ENCODE data around the gene COMMD7. TPM values are rescaled to one million over a fixed set of nuclear protein-coding genes. Genes with fewer than 3 reads are reported as not detected.

The COMMD7 gene
- polyA plus RNA-seq, 3 donors, result 46.2 to 133 (median 120) TPM

- no peak for TF ChIP-seq CTCF (IDR thresholded peaks at IDR 0.05)
- H3K4me1 ChIP-seq (ENCODE audit: control insufficient read depth in 1 of 2, insufficient read depth in 2 of 2, low read length in 2 of 2), result no peaks in the 10 kb centered on the region
- no peaks in the 10 kb centered on the region for H4K20me1 ChIP-seq (ENCODE audit: insufficient read depth, low read length)
- H3K27ac ChIP-seq (ENCODE audit: low read depth in 1 of 2, low read length in 2 of 2), result no peak overlapping the region
- Mint-ChIP-seq H3K4me3 (no peak overlapping the region), H3K27me3 (ENCODE audit: low read depth in 3 of 3) (peaks cover 0 to 4% (median 0%) of the 10 kb centered on the region in 3 donors), H3K36me3 (peaks cover under 1 to 4% of the 10 kb centered on the region in 2 donors), H3K4me1 (peaks cover 4% of the 10 kb centered on the region), H3K9me3 (no peaks in the 10 kb centered on the region), H3K27ac (no peak overlapping the region)
- no peaks in the 10 kb centered on the region for H3K79me2 ChIP-seq (ENCODE audit: insufficient read depth, low read length)
- H3K27me3 ChIP-seq (ENCODE audit: control insufficient read depth in 2 of 2, insufficient read depth in 2 of 2, low read length in 2 of 2), result no peaks in the 10 kb centered on the region
- intact Hi-C loops (cut with micrococcal nuclease), result no loop called here
- H3K9me3 ChIP-seq (replicated peaks in 1 of 2; ENCODE audit: control insufficient read depth in 1 of 2, insufficient read depth in 1 of 2, low read length in 2 of 2), result no peaks in the 10 kb centered on the region
- no peak overlapping the region for H3K9ac ChIP-seq (ENCODE audit: insufficient read depth, low read length, poor library complexity, severe bottlenecking)
- no peak overlapping the region for H3K4me3 ChIP-seq (replicated peaks in 1 of 3; ENCODE audit: low read depth in 2 of 3, low read length in 3 of 3)
- no peak overlapping the region for H3K4me2 ChIP-seq (replicated peaks; ENCODE audit: extremely low read depth, low read length, poor library complexity, severe bottlenecking)
- H3K36me3 ChIP-seq (replicated peaks in 1 of 2; ENCODE audit: control insufficient read depth in 1 of 2, insufficient read depth in 2 of 2, low read length in 2 of 2), result no peaks in the 10 kb centered on the region
- WGBS (ENCODE audit: insufficient coverage), result 97% methylated on average over 14 of the region's 16 CpGs
- no peak for DNase-seq
- H2AFZ ChIP-seq (ENCODE audit: insufficient read depth, low read depth, low read length, poor library complexity, severe bottlenecking), result no peak overlapping the region
Measured at GRCh38 chr20:32786059-32786760, 42.9 kb upstream of the COMMD7 start.

DNA sequence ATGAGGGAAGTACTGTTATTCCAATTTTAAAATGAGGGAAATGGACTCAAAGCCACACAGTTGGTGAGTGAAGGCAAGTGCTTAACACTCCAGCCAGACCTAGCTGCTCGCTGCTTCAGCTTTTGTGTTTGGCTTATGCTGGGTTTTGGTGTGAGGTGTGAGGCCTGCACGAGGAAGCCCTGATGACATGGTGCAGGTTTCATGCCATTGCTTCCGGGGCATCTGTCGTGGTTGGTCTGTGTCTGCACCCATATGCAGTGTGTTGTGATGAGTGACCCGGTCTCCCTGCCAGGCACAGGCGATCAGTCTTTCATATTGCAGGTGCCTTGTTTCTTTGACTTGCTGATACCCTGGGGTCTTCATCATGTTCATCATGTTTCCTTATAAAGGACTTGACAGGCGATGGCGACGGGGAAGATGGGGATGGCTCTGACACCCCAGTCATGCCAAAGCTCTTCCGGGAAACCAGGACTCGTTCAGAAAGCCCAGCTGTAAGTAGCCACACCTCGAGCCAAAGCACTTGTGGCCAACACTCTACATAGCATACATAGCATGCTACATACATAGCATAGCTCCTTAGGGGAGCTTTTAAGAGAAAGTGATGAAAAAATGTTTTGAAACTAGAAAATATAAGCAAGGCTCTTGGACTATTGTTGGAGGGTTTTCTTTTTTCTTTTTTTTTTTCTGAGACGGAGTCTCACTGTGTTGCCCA, 41.3 kb upstream of the COMMD7 start:
- intact Hi-C loops (cut with micrococcal nuclease), result no loop called here
- Histone ChIP-seq H3K79me2 (ENCODE audit: insufficient read depth, low read length) (no peaks in the 10 kb centered on the region), H3K9ac (ENCODE audit: insufficient read depth, low read length, poor library complexity, severe bottlenecking) (no peak overlapping the region), H3K9me3 (replicated peaks in 1 of 2; ENCODE audit: control insufficient read depth in 1 of 2, insufficient read depth in 1 of 2, low read length in 2 of 2) (no peaks in the 10 kb centered on the region), H3K27me3 (ENCODE audit: control insufficient read depth in 2 of 2, insufficient read depth in 2 of 2, low read length in 2 of 2) (no peaks in the 10 kb centered on the region), H3K27ac (ENCODE audit: low read depth in 1 of 2, low read length in 2 of 2) (no peak overlapping the region), H3K36me3 (replicated peaks in 1 of 2; ENCODE audit: control insufficient read depth in 1 of 2, insufficient read depth in 2 of 2, low read length in 2 of 2) (no peaks in the 10 kb centered on the region), H3K4me3 (replicated peaks in 1 of 3; ENCODE audit: low read depth in 2 of 3, low read length in 3 of 3) (no peak overlapping the region), H3K4me1 (ENCODE audit: control insufficient read depth in 1 of 2, insufficient read depth in 2 of 2, low read length in 2 of 2) (no peaks in the 10 kb centered on the region), H3K4me2 (replicated peaks; ENCODE audit: extremely low read depth, low read length, poor library complexity, severe bottlenecking) (no peak overlapping the region), H4K20me1 (ENCODE audit: insufficient read depth, low read length) (no peaks in the 10 kb centered on the region), H2AFZ (ENCODE audit: insufficient read depth, low read depth, low read length, poor library complexity, severe bottlenecking) (no peak overlapping the region)
- peak overlapping the region in 1 of 7 donors; percentile 42 for H3K27ac Mint-ChIP-seq
- H3K9me3 Mint-ChIP-seq, result no peaks in the 10 kb centered on the region
- H3K4me1 Mint-ChIP-seq, result peaks cover 1% of the 10 kb centered on the region
- WGBS (ENCODE audit: insufficient coverage), result over 99% methylated on average over 11 of the region's 13 CpGs
- peaks cover 0 to 2% (median 0%) of the 10 kb centered on the region in 3 donors for H3K27me3 Mint-ChIP-seq (ENCODE audit: low read depth in 3 of 3)
- no peak for TF ChIP-seq CTCF (IDR thresholded peaks at IDR 0.05)
- peaks cover 0 to 4% of the 10 kb centered on the region in 2 donors for H3K36me3 Mint-ChIP-seq
- DNase-seq, result no peak
- no peak overlapping the region for H3K4me3 Mint-ChIP-seq

Data from CD14-positive monocyte (primary cell).